Muscle layer of colon (tissue), 2 donors: ENCODE data around the gene FLYWCH1.

Experiments used
- H3K27ac ChIP-seq: one replicate; pipeline ENCODE4 v1.7.0; 2013; ENCODE audit warnings: low read depth, mild to moderate bottlenecking, low read length, moderate library complexity
- H3K27me3 ChIP-seq, 2 donors: one replicate each; pipeline ENCODE4 v1.7.0; 2013; ENCODE audit warnings: low read length in 2 of 2, mild to moderate bottlenecking in 2 of 2; ENCODE audit not compliant: insufficient read depth in 2 of 2, control insufficient read depth in 1 of 2
- H3K36me3 ChIP-seq: one replicate; pipeline ENCODE4 v1.7.0; 2013; ENCODE audit warnings: mild to moderate bottlenecking, low read length; ENCODE audit not compliant: insufficient read depth
- H3K4me1 ChIP-seq: one replicate; pipeline ENCODE4 v1.7.0; 2013; ENCODE audit warnings: mild to moderate bottlenecking, low read length; ENCODE audit not compliant: insufficient read depth
- H3K4me3 ChIP-seq, 2 donors: one replicate each; pipeline ENCODE4 v1.7.0; 2013; ENCODE audit warnings: low read length in 2 of 2, low read depth in 1 of 2, mild to moderate bottlenecking in 1 of 2, moderate library complexity in 1 of 2
- H3K9ac ChIP-seq: one replicate; pipeline ENCODE4 v1.7.0; 2013; ENCODE audit warnings: low read length
- H3K9me3 ChIP-seq: one replicate; pipeline ENCODE4 v1.7.0; 2013; ENCODE audit warnings: mild to moderate bottlenecking, low read length
- donor health status: abdominal sarcoma.
- donor health status: Adenocarcinoma of cecum.

FLYWCH1 gene

DNA sequence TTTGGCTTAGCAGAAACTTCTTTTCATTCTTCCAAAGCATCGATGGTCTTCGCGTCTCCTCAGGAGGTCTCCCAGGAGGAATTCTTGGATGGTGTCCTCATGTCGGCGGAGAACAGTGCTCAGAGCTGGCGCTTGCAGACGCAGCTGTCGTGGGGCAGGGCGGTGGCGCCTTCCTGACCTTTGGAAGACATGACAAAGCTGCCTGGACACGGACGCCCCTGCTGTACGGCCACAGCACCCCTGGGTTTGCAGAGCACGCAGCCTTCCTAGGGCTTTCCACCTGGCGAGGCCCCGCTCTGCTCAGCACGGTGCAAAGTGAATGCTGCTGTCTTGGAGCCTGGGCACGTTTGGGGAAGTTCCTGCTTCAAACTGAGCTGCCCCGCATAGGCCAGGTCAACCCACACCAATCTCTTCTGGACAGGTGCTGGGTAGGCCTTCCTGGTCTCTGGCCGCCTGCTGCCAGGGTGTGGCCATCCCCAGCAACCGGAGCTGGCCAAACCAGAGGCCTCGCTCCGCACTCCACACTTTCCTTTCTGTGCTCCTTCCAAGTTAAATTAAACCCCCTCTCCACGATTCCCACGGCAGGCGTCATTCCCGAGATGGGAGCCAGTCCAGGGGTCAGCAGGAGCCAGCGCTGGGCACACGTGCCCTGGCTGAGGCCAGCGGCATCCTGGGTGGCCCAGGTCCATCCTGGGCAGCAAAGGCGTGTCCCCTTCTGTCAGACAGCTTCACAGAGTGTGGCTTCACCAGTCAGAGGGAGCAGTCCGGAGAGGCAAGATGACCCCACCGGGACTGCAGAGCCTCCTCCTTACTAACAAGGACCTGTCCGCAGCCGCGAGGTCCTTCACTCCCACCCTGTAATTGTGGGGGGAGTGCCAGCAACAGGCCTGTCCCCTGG lies 37.3 kb downstream of the FLYWCH1 start:
- H3K4me3 ChIP-seq: no peak overlapping the region
- H3K4me1 ChIP-seq: no peaks in the 10 kb centered on the region
- H3K36me3 ChIP-seq: no peaks in the 10 kb centered on the region
- H3K9ac ChIP-seq: no peak overlapping the region
- no peak overlapping the region for H3K27ac ChIP-seq
- no peaks in the 10 kb centered on the region for H3K9me3 ChIP-seq
- no peaks in the 10 kb centered on the region for H3K27me3 ChIP-seq

DNA sequence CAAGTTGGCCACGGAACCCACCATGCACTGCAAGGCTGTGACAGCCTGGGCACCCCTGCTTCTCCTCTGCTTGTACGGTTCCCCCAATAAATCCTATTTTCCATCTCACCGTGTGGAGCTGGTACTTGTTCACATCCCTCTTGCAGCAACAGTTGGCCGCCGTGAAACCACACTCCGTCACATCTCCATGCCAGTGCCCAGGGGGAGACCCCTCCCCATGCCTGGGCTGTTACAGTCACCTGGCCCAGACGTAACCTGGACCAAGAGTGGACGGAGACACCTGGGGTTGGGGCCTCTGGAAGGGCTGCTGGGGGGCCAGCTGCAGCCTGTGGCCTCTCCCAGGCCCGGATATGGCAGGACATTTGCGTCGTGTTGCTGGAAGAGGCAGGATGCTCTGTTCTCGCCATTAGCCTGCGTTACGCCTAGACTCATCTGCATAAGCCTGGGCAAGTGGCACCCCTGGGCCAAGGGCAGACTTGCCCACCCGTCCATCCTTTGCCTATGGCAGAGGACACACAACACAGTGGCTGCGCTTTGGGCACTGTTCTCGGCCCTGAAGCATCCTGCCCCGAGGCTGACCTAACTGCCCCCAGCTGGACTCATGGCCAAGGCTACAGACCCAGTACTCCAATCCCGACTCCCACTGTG lies 38.1 kb downstream of the FLYWCH1 start:
- no peaks in the 10 kb centered on the region for H3K36me3 ChIP-seq
- no peak overlapping the region for H3K27ac ChIP-seq
- H3K4me3 ChIP-seq: no peak overlapping the region
- no peaks in the 10 kb centered on the region for H3K4me1 ChIP-seq
- no peaks in the 10 kb centered on the region for H3K9me3 ChIP-seq
- H3K27me3 ChIP-seq: peaks cover 0 to 5% of the 10 kb centered on the region in 2 donors
- H3K9ac ChIP-seq: no peak overlapping the region

DNA sequence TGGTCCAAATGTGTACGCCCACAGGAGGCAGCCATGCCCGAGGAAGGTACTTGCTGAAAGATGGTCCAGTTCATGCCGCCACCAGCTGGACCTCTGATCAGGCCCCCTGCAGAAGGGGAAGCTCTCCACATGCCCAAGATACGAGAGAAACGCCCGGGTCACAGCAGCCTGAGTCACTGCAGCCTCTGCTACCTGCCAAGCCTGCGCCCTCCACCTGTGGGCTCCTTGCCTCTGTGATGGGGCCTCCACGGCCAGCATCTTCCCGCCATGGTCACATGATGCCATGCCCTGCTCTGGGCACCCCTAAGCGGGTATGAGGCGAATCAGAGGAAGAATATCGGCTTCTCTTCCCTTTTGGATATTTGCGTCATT lies 38.6 kb downstream of the FLYWCH1 start:
- no peaks in the 10 kb centered on the region for H3K36me3 ChIP-seq
- H3K27ac ChIP-seq: no peak overlapping the region
- H3K27me3 ChIP-seq: peaks cover 0 to 10% of the 10 kb centered on the region in 2 donors

GRCh38 chr16:2950773-2951172 lies 39.0 kb downstream of the FLYWCH1 start:
- H3K9me3 ChIP-seq: no peaks in the 10 kb centered on the region
- H3K36me3 ChIP-seq: no peaks in the 10 kb centered on the region
- H3K4me3 ChIP-seq: no peak overlapping the region
- no peak overlapping the region for H3K9ac ChIP-seq
- H3K4me1 ChIP-seq: no peaks in the 10 kb centered on the region
- no peak overlapping the region for H3K27ac ChIP-seq
- peaks cover 0 to 15% of the 10 kb centered on the region in 2 donors for H3K27me3 ChIP-seq

More for the DNA sequence above, 38.6 kb downstream of the FLYWCH1 start:
- Histone ChIP-seq H3K9me3 (no peaks in the 10 kb centered on the region), H3K9ac (no peak overlapping the region), H3K4me3 (no peak overlapping the region), H3K4me1 (no peaks in the 10 kb centered on the region)

DNA sequence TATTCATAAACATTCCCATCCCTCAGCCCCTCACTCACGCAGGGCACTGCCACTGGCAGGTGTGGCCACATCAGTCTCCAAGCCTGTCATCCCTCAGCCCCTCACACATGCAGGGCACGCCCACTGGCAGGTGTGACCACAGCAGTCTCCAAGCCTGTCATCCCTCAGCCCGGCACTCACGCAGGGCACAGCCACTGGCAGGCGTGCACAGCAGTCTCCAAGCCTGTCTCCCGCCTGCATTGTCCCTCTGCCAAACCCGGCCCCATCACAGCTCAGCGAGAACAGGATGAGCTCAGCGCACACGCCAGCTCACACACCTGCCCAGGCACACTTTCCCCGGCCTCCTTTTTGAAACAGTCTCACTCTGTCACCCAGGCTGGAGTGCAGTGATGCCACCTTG lies 40.9 kb downstream of the FLYWCH1 start:
- H3K36me3 ChIP-seq: no peaks in the 10 kb centered on the region
- H3K9me3 ChIP-seq: no peaks in the 10 kb centered on the region
- H3K27me3 ChIP-seq: peaks cover 0 to 26% of the 10 kb centered on the region in 2 donors
- no peak overlapping the region for H3K9ac ChIP-seq
- H3K4me1 ChIP-seq: no peaks in the 10 kb centered on the region
- no peak overlapping the region for H3K27ac ChIP-seq
- H3K4me3 ChIP-seq: no peak overlapping the region

- no peaks in the 10 kb centered on the region for H3K36me3 ChIP-seq
- no peaks in the 10 kb centered on the region for H3K9me3 ChIP-seq
- no peaks in the 10 kb centered on the region for H3K4me1 ChIP-seq
- no peak overlapping the region for H3K9ac ChIP-seq
- peaks cover 0 to 27% of the 10 kb centered on the region in 2 donors for H3K27me3 ChIP-seq
- no peak overlapping the region for H3K4me3 ChIP-seq
- H3K27ac ChIP-seq: no peak overlapping the region
These were observed 42.2 kb downstream of the FLYWCH1 start for GRCh38 chr16:2953706-2954627.

DNA sequence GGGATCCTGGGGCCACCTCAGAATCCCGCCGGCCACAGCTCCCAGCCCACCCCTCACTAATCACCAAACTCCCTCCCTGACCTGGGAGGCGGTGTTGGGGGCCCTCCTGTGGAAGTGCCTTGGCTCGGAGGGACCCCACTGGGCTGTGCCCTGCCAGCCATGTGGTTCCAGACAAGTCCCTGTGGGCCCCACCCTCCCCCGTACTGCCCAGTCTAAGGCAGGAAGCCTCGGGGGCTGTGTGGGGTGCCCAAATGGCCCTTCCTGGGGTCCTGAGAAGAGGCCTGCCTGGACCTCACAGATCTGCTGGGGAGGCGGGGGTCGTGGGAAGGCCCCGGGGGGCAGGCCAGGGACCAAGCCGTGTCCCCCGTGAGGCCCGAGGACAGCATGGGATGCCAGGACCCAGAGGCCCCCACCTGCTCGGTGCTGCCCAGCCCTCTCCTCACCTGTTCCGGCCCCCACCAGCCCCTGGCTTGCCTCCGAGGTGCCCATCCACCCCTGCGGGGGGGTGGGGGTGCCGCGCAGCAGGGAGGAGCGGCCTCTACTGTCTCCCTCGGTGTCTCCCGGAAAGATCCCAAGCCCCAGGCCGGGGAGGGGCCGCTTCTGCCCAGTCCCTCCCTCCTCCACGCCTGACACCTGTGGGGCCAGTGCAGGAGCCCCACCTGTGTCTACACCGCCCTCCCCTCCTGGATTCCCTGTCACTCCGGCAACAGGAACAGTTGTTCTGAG lies 43.1 kb downstream of the FLYWCH1 start:
- Histone ChIP-seq H3K4me1 (no peaks in the 10 kb centered on the region), H3K9ac (no peak overlapping the region), H3K4me3 (no peak overlapping the region), H3K9me3 (no peaks in the 10 kb centered on the region), H3K27me3 (peaks cover 0 to 33% of the 10 kb centered on the region in 2 donors), H3K36me3 (no peaks in the 10 kb centered on the region), H3K27ac (no peak overlapping the region)

- no peak overlapping the region for H3K4me3 ChIP-seq
- H3K9me3 ChIP-seq: no peaks in the 10 kb centered on the region
- no peak overlapping the region for H3K9ac ChIP-seq
- H3K27ac ChIP-seq: no peak overlapping the region
- peaks cover 0 to 36% of the 10 kb centered on the region in 2 donors for H3K27me3 ChIP-seq
- H3K36me3 ChIP-seq: no peaks in the 10 kb centered on the region
- H3K4me1 ChIP-seq: no peaks in the 10 kb centered on the region
These were observed 43.7 kb downstream of the FLYWCH1 start for GRCh38 chr16:2955438-2955778.

DNA sequence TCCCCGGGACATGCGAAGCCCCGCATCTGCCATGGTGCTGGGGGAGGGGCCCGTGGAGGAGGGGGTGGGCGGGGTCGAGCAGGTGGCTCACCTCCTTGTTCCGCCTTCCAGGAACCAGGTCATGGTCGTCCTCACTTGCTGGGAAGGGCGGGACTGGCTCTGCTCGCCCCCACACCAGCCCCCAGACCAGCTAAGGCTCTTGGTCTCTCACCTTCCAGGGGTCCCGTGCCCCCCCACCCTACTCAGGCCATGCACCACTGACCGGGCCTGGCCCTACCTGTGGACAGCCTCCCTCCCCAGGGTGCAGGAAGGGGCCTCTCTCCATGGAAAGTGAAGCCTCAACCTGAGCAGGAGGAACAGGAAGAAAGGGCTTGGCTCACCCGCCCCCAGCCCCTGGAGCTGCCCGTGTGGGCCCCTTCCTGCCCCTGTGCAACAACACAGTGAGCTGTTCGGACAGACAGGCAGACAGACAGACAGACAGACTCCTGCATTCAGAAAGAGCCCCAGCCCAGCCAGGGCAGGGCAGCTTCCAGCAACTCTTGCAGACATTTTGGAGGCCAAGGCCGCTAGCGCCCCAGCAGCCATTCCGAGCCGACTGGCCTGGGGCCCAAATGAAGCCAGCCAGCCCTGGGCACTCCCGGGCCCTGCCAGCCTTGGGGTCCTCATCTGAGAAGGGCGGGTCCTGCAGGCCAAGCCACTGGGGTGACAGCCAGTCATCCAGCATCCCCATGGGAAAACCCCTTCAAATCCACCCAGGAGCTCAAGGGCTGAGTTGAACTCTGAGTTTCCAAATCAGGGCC lies 44.2 kb downstream of the FLYWCH1 start:
- no peak overlapping the region for H3K27ac ChIP-seq
- H3K27me3 ChIP-seq: peaks cover 0 to 42% of the 10 kb centered on the region in 2 donors
- no peak overlapping the region for H3K4me3 ChIP-seq
- H3K9me3 ChIP-seq: no peaks in the 10 kb centered on the region
- H3K9ac ChIP-seq: no peak overlapping the region
- H3K4me1 ChIP-seq: no peaks in the 10 kb centered on the region
- H3K36me3 ChIP-seq: no peaks in the 10 kb centered on the region

DNA sequence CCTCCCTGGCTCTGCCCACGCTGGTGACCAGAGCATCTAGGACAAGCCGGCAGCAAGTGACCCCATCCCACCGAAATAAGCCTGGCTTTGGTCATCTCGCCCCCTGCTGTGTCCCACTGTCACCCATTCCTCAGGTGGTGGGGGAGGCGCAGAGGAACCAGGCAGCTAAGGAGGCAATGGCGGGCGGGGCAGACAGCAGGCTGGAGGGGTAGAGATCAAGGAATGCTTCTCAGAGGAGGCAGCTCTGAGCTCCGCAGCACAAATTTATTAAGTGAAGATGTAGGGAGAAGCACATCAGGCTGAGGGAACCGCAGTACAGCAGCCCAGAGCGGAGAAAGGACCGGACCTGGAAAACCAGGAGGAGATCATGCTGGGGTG lies 44.8 kb downstream of the FLYWCH1 start:
- H3K36me3 ChIP-seq: no peaks in the 10 kb centered on the region
- no peaks in the 10 kb centered on the region for H3K9me3 ChIP-seq
- H3K27me3 ChIP-seq: peaks cover 0 to 48% of the 10 kb centered on the region in 2 donors
- no peaks in the 10 kb centered on the region for H3K4me1 ChIP-seq
- no peak overlapping the region for H3K27ac ChIP-seq
- H3K9ac ChIP-seq: no peak overlapping the region
- no peak overlapping the region for H3K4me3 ChIP-seq
